ENCODE measurements around the gene CTXND1.

Gene CTXND1

GRCh38 chr15:80208758-80209734 is 43.0 kb downstream of the CTXND1 start:
- no peak overlapping the region for H3K4me3 ChIP-seq (ENCODE audit: low read depth, low read length)
- TF ChIP-seq CTCF (IDR thresholded peaks at IDR 0.05; ENCODE audit: low read depth, low read length, missing control alignments) = no peak
- in situ Hi-C loops (cut with HindIII; ENCODE audit: low sequenced_read_pairs) = no loop called here
- no peak for DNase-seq (ENCODE audit: low read depth)

GRCh38 chr15:80207887-80208286 is 44.1 kb downstream of the CTXND1 start:
- no peak for DNase-seq (ENCODE audit: low read depth)
- no peak overlapping the region for H3K4me3 ChIP-seq (ENCODE audit: low read depth, low read length)
- in situ Hi-C loops (cut with HindIII; ENCODE audit: low sequenced_read_pairs) = no loop called here
- TF ChIP-seq CTCF (IDR thresholded peaks at IDR 0.05; ENCODE audit: low read depth, low read length, missing control alignments) = no peak

GRCh38 chr15:80204231-80204630 is 47.8 kb downstream of the CTXND1 start:
- in situ Hi-C loops (cut with HindIII; ENCODE audit: low sequenced_read_pairs) = no loop called here
- no peak overlapping the region for H3K4me3 ChIP-seq (ENCODE audit: low read depth, low read length)
- no peak for TF ChIP-seq CTCF (IDR thresholded peaks at IDR 0.05; ENCODE audit: low read depth, low read length, missing control alignments)
- no peak for DNase-seq (ENCODE audit: low read depth)

GRCh38 chr15:80203361-80203885 is 48.6 kb downstream of the CTXND1 start:
- no peak for TF ChIP-seq CTCF (IDR thresholded peaks at IDR 0.05; ENCODE audit: low read depth, low read length, missing control alignments)
- DNase-seq (ENCODE audit: low read depth) = no peak
- H3K4me3 ChIP-seq (ENCODE audit: low read depth, low read length) = no peak overlapping the region
- in situ Hi-C loops (cut with HindIII; ENCODE audit: low sequenced_read_pairs) = no loop called here

- no peak for TF ChIP-seq CTCF (IDR thresholded peaks at IDR 0.05; ENCODE audit: low read depth, low read length, missing control alignments)
- H3K4me3 ChIP-seq (ENCODE audit: low read depth, low read length) = no peak overlapping the region
- DNase-seq (ENCODE audit: low read depth) = no peak
- in situ Hi-C loops (cut with HindIII; ENCODE audit: low sequenced_read_pairs) = no loop called here
Measured at GRCh38 chr15:80202641-80203360, 49.2 kb downstream of the CTXND1 start.

GRCh38 chr15:80202016-80202315 is 50.0 kb downstream of the CTXND1 start:
- no peak overlapping the region for H3K4me3 ChIP-seq (ENCODE audit: low read depth, low read length)
- DNase-seq (ENCODE audit: low read depth) = no peak
- in situ Hi-C loops (cut with HindIII; ENCODE audit: low sequenced_read_pairs) = no loop called here
- TF ChIP-seq CTCF (IDR thresholded peaks at IDR 0.05; ENCODE audit: low read depth, low read length, missing control alignments) = no peak
